ENCODE data around the gene OTUB2.
A peak's percentile ranks its signal among the peaks of the same experiment; 100 is the strongest.

OTUB2 gene

DNA sequence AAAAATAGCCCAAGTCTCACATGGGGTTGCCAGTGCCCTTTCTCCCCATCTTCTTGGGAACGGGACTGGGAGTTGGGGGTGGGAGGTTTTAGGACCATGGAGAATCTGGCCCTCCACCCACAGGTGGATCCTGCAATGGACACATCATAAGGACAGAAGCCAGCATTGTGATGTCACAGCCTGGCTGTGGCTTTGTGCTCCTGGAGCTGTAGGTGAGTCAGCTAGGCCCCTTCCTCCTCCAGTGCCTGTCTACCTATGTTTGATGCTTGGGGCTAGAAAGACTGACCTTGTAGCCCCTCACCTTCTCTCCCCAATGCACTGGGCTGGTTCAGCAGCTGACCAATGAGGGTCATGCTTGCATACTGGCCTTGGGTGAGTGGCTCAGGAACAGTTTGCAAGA, 29.1 kb upstream of the OTUB2 start, which contains the start of gene CCDC197:
CCDC197 (plus strand) TSS at position 220 of the 400 bp plus-strand sequence. CDS start 831 bp downstream, outside the sequence.
- no peak for DNase-seq
- peak; percentile 20 for ATAC-seq

DNA sequence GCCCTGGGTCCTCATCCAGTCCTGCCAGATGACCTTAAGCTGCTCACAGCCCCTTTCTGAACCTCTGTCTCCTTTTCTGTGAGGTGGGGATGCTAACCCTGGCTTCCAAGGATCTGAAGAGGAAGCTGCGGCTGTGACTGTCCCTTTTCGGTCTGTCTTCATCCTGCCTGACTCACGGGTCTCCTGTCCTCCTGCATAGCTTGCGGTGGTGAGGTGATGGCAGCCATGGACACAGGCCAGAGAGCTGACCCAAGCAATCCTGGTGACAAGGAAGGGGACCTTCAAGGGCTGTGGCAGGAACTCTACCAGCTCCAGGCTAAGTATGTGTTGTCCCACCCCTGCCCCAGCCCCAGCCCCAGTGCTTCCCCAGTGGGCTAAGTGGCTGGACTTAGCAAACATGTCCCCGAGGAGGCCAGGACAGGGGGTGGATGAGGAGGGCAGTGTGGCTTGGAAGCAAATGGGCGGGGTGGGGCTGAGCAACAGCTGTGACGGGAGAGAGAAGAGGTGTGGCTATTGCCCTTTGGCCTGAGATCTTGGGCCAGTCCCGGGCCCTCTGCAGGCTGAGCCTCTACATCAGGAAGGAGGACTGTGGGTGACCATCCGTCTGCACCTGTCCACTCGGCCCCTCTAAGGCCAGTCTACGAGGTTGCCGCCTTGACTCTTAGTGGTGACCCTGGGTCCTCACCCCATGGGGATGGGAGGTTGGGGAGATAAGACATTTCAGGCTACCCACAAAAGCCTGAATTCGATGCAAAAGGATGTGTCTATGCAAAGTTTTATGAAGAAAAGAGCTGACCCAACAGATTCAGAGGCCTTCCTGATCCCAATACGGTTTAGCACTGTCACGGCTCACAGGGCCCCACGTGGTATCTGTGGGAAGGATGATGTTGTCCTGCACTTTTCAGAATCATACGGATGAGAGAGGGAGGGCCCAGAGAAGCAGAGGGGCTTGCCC, 27.9 kb upstream of the OTUB2 start:
- ATAC-seq (no peak), DNase-seq (no peak)

DNA sequence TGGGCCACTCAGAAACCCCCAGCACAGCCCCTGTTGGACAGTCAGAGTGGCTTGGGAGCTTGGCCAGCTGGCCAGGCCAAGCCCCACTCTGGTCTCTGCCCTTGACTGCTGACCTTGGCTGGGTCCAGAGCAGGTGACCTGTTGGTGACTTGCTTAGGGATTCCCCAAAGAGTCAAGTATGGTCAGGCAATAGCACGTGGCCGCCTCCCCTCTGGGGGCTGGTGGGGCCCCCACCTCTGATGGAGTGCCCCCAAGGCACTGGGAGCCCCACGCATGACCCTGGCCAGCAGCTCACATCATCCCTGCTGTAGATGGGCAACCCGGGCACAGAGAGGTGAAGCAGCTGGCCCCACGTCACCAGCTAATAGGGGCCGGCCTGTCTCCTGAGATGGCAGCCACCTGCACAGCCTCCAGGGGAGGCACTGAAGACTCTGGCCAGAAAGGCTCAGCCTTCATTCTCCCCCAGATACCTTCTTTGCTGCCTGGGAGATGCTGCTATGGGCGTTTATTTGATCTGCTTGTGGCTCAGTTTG, 27.2 kb upstream of the OTUB2 start:
- ATAC-seq = no peak
- no peak for DNase-seq

DNA sequence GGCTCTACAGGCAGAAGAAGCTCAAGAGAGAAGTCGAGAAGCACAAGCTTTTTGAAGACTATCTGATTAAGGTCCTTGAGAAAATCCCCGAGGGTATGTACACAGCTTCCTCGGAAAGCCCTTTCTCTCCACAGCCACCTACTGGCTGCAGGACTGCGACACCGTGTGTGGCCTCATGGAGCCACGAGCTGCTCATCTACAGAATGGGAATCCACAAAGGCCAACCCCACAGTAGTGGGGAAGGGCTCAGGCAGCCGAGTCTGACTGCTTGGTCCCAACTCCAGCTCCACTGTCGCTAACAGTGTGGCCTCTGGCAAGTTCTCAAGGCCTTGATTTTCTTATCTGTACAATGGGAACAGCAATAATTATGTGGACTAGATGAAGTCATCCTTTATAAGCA, 26.6 kb upstream of the OTUB2 start:
- DNase-seq = no peak
- no peak for ATAC-seq

DNA sequence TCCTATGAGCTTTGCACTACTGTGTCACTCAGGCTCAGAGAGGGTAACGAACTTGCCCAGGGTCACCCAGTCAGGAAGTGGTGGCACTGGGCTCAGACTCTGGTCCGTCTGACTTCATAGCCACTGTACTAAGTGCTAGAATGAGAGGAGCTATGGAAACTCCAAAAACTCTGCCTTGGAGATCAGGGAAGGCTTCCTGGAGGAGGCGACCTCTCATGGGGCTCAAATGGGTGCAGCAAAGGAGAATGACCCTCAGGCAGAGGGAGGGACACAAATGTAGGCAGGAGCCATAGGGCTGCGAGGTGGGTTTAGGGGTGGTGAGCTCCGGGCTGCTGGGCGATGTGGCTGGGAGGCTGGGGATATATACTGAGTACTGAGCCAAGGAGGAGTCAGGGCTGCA, 25.9 kb upstream of the OTUB2 start:
- DNase-seq (no peak), ATAC-seq (no peak)

DNA sequence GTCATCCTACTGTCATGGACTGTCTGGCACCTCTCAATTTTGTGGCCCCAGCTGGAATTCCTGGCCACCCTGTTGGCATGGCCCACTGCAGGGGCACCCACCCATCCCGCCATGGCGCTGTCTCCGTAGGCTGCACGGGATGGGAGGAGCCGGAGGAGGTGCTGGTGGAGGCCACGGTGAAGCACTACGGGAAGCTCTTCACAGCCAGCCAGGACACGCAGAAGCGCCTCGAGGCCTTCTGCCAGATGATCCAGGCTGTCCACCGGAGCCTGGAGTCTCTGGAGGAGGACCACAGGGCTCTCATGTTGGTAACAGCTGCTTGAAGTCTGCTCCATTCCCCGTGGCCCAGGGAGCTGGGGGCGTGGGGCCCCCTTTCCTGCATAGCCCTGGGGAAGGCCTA, 25.1 kb upstream of the OTUB2 start:
- ATAC-seq (no peak), DNase-seq (no peak)

DNA sequence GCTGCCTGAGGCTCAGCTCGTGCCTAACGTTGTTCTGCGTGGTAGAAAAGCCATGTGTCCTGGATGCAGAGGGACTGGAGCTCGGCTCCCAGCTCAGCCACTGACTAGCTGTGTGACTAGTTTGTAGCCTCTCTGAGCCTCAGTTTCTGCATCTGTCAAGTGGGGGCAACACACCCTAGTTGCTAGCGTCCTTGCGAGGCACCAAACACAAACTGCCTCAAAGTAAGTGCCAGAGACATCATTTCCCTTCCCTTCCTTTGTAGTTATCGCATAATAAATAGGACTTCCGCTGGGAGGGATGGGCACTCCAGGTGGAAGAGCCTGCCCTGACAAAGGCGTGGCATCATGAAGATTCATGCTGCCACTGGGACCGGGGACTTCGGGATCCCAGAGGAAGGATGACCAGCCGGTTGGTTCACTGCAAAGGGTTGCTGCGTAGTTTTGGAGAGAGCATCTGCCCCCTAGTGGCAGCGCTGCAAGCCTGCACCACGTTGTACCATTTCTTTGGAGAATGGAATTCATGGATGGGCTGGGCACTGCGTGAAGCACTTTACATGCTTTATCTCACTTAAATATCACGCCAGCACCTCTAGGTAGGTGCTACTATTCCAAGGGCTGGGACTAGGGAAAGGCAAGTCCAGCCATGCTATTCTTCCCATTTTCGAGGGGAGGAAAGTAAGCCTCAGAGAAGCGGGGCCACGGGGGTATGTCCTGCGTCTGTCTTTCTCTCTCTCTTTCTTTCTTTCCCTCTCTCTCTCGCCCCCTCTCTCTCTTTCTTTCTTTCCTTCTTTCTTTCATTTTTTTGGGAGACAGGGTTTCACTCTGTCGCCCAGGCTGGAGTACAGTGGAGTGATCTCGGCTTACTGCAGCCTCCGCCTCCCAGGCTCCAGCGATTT, 24.4 kb upstream of the OTUB2 start:
- peak; percentile 61 for ATAC-seq
- DNase-seq = peak; percentile 65

DNA sequence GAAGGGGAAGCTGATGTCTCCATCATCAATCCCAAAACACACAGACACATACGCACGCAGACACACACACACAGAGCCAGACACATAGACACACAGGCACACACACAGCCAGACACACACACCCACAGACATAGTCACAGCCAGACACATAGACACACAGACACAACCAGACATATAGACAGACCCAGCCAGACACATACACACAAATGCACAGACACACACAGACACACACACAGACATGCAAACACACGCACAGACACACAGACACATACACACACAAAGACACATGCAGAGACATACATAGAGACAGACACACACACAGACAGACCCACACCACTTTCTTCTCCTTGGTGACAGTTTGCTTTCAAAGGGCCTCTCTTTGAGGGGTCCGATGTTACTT, 22.7 kb upstream of the OTUB2 start:
- DNase-seq (no peak), ATAC-seq (no peak)

DNA sequence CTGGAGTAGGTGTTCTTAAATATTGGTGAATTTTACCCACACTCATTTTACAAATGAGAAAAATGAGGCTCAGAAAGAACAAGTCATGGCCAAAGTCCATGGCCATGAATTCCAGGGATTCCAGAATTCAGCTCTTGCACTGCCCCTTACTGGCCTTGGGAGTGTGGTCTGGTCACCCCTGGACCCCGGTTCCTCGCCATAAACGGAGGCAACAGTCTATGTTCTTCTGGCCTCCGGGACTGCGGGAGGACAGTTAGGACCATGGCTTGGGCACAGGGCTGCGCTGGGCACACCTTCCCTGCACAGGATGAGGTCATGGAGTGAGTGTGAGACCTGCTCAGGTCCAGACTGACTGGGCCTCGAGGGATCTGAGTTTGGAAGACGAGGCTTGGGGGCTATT, 22.1 kb upstream of the OTUB2 start:
- DNase-seq (no peak), ATAC-seq (no peak)

DNA sequence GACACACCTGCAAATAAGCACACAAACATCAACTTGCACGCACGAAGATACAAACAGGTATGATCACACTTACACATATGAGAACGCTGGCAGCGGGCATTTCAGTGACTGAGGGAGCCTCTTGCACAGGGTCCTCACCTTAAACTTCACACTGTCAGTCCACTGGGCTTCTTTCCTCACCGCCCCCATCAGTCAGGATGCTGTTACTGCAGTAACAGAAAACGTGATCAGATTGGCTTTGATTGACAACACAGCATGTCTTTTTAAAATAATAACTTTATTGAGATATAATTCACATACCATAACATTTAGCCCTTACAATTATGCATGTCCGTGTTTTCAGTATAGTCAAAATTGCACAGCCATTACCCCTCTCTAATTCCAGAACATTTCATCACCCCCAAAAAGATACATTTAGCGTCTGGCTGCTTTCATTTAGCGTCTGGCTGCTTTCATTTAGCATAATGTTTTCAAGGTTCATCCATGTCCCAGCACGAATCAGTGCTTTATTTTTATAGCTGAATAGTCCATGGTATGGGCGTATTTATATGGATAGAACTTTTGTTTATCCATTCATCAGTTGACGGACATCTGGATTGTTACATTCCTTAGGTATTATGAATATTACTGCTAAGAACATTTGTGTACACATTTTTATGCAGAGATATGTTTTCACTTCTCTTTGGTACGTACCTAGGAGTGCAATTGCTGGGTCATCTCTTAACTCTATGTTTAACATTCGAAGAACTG, 20.6 kb upstream of the OTUB2 start:
- DNase-seq (peak; percentile 31), ATAC-seq (no peak)

DNA sequence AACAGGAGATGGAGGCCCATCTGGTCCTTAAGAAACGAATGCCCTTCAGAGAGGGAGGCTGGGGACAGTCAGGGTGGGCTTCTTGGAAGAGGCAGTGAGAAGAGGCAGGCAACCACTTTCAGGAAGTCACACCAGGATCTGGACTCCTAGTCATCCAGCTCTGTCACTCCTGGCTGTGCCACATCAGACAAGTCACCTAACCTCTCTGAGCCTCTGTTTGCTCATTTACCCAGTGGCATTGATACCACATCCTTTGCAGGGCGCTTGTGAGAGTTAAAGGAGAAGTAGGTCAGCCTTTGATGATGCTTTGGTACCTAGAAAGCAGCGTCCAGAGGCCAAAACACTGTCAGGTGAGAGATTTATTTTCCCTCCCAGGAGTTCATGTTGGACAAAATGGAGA, 17.9 kb upstream of the OTUB2 start:
- no peak for DNase-seq

DNA sequence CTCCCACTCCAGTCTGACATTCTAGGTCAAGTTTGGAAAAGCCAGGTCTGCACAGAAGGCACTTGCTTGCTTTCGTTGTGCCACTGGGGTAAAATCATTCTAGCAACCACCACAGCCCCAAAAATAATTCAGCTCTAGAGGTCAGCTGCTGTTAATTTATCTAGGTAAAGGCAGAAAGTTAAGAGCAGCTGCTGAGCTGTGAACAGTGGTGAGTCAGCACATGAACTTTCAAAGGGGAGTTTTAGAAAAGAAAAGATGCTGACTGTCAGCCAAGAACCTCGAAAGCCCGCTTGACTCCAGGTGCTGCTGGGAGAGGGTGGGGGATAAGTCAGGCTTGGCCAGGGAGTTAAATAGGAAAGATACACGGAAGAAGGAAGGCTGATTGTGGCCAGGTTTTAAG, 16.4 kb upstream of the OTUB2 start:
- DNase-seq (no peak), ATAC-seq (peak; percentile 57)

More for the DNA sequence above, 17.9 kb upstream of the OTUB2 start:
- ATAC-seq = peak; percentile 58

DNA sequence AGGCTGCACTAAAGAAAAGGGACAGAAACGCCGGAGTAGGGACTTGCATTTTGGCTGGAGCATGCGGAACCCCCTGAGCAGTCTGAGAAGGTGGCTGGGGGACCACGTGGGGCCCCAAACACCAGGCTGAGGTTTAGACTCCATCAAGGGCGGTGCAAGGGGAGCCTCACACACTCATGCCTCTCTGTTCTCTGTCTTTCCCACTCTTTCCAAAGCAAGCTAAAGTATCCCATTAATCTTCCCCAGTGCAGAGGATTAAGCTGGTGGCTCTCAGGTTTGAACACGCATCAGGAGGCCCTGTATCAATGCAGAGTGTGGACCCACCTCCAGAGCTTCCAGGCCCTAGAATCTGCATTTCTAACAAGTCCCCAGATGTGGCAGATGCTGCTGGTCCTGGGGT, 15.5 kb upstream of the OTUB2 start:
- no peak for ATAC-seq
- DNase-seq = no peak

DNA sequence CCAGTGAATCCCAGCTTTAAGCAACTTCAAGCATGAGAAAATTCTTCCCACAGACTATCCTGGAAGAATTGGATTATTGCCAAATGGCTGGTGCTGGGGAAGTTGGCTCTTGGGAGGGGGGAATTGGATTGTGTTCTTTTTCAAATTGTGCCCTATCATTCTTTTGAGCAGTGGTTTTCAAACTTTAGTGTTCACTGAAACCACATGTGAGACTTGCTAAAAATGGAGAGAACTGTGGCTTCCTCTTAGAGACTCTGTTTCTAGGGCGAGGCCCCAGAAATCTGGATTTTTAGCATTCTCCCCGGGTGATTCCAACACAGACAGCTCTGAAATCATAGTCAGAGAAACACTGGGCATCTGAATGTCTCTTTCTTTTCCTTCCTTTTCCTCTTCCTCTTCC, 14.3 kb upstream of the OTUB2 start:
- no peak for ATAC-seq
- no peak for DNase-seq

DNA sequence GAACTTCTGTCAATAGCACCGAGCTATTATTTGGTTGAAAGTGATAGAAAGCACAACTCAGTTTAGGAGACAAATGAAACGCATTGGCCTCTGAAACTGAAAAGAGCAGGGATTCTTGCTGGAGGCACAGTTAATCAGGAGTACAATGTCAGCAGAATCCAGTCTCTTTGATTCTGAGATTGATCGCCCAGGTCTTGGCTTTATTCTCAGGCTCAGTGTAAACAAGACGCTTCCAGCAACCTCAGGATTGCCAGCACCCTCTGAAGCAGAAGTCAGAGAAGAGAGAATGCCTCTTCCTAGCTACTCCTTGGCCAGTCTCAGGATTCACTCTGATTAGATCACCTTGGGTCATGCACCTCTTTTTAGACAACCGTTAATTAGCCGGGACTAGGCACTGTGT, 11.8 kb upstream of the OTUB2 start:
- ATAC-seq (no peak), DNase-seq (no peak)

DNA sequence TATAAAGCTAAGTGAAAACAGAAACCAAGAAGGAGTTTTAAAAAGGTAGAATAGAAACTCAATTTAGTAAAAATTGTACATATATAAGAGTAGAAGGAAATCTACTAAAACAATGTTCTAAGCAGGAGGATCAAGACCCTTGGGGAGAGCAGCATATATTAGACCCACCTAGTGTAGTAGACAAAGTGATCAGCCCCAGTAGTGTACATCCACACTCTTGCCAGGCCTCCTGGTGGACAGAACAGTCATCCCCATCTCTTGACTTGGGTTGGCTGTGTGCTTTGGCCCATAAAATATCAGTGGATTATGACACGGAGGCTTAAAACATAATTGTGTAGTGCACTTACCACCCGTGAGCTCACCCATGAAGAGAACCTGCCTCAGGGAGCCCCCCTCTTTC, 10.9 kb upstream of the OTUB2 start:
- ATAC-seq (no peak), DNase-seq (no peak)

DNA sequence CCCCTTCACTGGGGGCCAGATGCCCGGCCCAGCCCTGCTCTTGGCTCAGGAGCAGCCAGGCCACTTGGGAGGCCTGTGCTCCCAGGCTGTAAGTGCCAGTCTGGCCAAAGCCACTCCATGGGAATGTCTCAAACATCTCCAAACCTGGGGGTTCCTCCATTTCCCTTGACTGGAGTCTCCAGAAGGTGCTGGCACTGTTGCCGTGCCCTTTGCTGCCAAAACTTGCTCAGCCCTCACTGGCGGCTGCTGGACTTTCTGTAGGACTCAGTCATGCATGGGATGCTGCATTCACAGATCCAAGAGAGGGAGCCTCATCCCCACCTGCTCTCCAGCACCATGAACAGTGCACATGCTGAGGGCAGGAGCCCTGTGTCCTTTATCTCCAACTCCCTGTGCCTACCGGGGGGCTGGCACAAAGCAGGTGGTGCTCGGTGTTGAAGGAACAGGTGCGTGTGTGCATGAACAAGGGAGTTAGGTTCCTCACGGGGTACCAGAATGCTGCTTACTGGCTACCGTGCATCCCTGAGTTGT, 9.6 kb upstream of the OTUB2 start:
- no peak for ATAC-seq
- DNase-seq = no peak

DNA sequence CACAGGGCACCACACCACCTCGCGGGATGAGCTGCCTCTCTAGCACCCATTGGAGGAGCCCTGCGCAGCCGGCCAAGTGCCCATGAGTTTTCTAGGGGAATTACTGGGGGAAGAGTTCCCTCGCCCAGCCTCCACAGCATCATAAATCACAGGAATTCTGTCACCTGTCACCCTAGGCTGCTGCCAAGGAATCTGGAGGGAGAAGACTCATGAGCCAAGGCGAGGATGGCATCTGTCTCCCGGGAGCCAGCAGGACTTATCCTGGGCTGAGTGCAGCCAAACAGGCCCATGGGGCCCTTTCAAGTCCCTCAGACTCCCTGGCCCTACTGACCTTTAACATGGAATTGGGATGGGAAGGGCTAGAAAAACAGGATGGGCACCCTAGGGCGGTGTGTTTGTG, 7.8 kb upstream of the OTUB2 start:
- ATAC-seq (no peak), DNase-seq (no peak)

DNA sequence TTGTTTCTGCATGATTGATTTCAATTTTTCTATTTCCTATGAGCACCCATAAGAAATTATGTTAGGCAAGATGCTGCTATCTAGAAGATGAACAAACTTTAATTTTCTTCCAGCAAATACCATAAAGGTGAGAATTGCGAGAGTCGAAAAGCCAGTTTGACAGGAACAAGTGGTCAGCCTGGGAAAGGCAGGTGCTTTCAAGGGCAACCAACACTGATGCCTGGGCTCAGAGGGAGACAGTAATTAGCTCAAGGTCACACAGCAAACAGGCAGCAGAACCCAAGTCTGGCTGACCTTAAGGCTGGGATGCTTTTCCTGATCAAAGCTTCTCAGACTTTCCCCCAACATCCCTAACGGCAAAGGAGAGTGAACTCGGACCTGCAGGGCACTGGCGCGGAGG, 6.8 kb upstream of the OTUB2 start:
- no peak for DNase-seq
- ATAC-seq = no peak

DNA sequence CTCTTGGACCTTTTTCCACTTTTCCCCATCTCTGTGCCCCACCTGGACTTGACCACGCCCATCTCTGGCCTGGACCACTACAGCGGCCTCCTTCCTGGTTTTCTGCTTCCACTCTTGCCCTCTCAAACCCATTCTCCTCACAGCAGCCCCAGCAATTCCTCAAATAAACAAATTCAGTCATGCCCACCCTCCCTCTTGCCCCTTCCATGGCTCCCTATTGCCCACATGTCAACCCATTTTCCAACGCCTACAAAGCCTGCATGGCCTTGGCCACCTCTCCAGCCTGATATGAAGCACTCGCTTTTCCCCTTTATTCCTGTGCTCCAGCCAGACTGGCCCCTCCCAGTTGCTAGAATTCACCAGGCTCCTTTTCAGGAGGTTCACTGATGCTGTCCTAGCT, 5.9 kb upstream of the OTUB2 start:
- ATAC-seq (no peak), DNase-seq (no peak)

DNA sequence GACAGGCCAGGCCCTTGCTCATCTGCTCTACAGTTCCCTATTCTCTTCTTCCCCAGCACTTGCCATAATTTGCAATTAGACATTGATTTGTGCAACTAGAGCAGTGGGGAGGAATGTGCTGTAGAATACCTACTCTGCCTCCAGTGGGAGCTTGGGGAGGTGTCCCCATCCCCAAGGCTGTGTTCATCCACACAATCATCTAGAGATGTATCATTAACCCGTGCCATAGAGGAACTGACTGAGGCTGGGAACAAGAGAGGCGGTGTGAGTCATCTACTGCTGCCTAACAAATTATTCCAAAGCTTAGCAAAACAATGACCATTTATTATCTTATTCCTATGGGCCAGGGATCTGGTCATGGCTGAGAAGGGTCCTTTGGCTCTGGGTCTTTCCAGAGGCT, 5.1 kb upstream of the OTUB2 start:
- ATAC-seq = peak; percentile 51
- no peak for DNase-seq
